ENCODE results near the gene TMEM53.

Gene TMEM53

DNA sequence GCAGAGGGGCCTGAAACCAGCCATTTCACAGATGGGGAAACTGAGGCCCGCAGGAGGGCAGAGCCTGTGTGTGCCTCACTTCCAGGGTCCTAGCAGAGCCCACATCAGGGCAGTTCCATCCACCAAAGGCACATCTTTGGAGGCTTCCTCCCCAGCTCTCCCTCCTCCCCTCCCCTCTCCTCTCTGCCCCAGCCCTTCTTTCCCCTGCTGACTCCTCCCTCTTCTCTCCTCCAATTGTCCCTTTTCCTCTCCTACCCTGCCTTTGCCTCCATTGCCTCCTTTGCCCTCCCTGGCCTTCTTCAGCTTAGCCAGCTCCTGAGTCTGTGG, 56.6 kb downstream of the TMEM53 start:
- no peaks in the 10 kb centered on the region for H3K9me3 ChIP-seq (ENCODE audit: control insufficient read depth in 1 of 2, low read length in 2 of 2)
- peak overlapping the region in 1 of 2 donors; percentile 20 for H3K4me3 ChIP-seq (ENCODE audit: low read depth in 1 of 2, low read length in 2 of 2)
- H3K27me3 ChIP-seq (ENCODE audit: control insufficient read depth in 1 of 2, insufficient read depth in 2 of 2, low read length in 2 of 2), result peaks cover 16 to 24% of the 10 kb centered on the region in 2 donors
- H3K9ac ChIP-seq (ENCODE audit: low read depth in 1 of 2, low read length in 2 of 2), result no peak overlapping the region
- H3K36me3 ChIP-seq (ENCODE audit: control insufficient read depth in 1 of 2, insufficient read depth in 2 of 2, low read length in 2 of 2), result no peaks in the 10 kb centered on the region
- H3K4me1 ChIP-seq (ENCODE audit: control insufficient read depth in 1 of 2, insufficient read depth in 2 of 2, low read length in 2 of 2), result peaks cover 4 to 10% of the 10 kb centered on the region in 2 donors
- no peak overlapping the region for H3K27ac ChIP-seq (ENCODE audit: low read depth, low read length)

DNA sequence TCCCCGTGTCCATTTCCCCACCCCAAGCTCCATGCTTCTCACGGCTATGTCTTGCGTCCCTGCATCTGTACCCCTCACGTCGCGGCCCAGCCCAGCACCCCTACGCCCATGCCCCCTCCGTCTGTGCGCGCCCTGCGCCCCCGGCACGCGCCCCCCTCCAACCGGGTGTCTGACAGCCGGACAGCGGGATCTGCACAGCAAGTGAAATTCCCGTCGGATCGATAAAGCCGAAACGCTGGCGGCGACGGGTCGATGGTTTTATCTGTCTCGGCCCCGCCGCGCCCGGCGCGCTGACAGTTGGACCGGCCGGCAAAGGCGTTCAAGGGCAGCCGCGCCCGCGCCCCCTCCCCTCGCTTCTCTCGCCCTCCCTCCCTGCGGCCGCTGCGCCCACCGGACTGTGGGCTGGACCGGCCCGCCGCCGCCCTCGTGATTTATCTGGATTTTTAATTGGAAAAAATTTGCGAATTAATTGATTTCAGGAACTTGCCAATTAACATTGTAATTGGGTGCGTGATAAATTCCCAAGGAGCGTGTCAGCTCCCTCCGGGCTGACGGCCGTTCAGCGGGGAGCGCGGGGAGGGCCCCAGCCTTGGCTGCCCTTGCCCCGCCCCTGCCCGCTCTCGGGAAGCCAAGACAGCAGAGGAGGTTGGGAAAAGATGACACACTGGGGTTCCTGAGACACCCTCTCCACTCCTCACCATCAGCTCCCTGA, 57.1 kb downstream of the TMEM53 start:
- Histone ChIP-seq H3K9ac (ENCODE audit: low read depth in 1 of 2, low read length in 2 of 2) (no peak overlapping the region), H3K9me3 (ENCODE audit: control insufficient read depth in 1 of 2, low read length in 2 of 2) (no peaks in the 10 kb centered on the region), H3K4me3 (ENCODE audit: low read depth in 1 of 2, low read length in 2 of 2) (peak overlapping the region; percentile 20 to 32), H3K27me3 (ENCODE audit: control insufficient read depth in 1 of 2, insufficient read depth in 2 of 2, low read length in 2 of 2) (peaks cover 16 to 24% of the 10 kb centered on the region in 2 donors), H3K36me3 (ENCODE audit: control insufficient read depth in 1 of 2, insufficient read depth in 2 of 2, low read length in 2 of 2) (no peaks in the 10 kb centered on the region), H3K27ac (ENCODE audit: low read depth, low read length) (no peak overlapping the region), H3K4me1 (ENCODE audit: control insufficient read depth in 1 of 2, insufficient read depth in 2 of 2, low read length in 2 of 2) (peaks cover 4 to 10% of the 10 kb centered on the region in 2 donors)

DNA sequence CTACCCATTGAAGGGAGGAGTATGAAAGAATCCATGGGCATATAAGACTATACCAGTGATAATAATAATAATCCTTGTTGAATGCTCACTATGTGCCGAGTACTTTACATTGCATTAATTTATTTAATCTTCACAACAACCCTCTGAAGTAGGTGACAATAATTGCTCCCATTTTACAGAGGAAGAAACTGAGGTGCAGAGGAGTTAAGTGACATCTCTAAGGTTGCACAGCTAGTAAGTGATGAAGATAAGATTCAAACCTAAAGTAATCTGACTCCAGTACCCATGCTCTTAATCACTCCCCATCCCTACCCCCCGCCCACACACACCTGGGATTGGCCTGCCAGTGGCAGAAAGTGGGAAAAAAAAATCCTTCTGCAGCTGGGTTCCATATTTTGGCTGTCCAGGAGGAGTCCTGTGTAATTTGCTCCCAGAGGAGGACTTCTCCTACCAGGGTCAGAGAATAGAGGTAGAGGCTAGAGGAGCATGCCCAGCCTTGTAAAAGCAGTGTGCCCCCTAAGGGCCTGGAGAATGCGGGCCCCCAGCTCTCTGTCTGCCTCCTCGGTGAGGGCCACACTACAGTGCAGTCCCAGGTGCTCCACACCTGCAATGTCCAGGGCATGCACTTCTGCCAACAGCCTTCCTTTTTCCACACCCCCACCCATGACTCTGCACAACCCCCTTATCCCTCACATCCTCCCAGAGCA, 57.8 kb downstream of the TMEM53 start:
- Histone ChIP-seq H3K36me3 (ENCODE audit: control insufficient read depth in 1 of 2, insufficient read depth in 2 of 2, low read length in 2 of 2) (no peaks in the 10 kb centered on the region), H3K4me3 (ENCODE audit: low read depth in 1 of 2, low read length in 2 of 2) (peak overlapping the region; percentile 19 to 32), H3K27ac (ENCODE audit: low read depth, low read length) (no peak overlapping the region), H3K9me3 (ENCODE audit: control insufficient read depth in 1 of 2, low read length in 2 of 2) (no peaks in the 10 kb centered on the region), H3K27me3 (ENCODE audit: control insufficient read depth in 1 of 2, insufficient read depth in 2 of 2, low read length in 2 of 2) (peaks cover 17 to 24% of the 10 kb centered on the region in 2 donors), H3K9ac (ENCODE audit: low read depth in 1 of 2, low read length in 2 of 2) (no peak overlapping the region), H3K4me1 (ENCODE audit: control insufficient read depth in 1 of 2, insufficient read depth in 2 of 2, low read length in 2 of 2) (peaks cover 4 to 10% of the 10 kb centered on the region in 2 donors)

DNA sequence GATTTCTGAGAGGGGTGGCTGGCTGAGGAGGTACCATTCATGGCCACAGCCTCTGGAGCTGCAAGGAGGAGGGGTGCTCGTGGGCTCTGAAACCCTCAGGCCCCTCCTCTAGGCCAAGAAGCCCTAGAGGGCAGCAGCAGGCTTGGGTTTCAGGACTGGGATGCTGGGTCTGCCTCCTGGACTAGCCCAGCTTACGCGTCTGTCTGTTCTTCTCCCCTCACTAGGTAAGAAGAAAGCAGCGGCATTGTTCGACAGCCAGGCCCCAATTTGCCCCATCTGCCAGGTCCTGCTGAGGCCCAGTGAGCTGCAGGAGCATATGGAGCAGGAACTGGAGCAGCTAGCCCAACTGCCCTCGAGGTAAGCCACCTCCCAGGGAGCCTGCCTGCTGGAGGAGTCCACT, 60.3 kb downstream of the TMEM53 start:
- Histone ChIP-seq H3K36me3 (ENCODE audit: control insufficient read depth in 1 of 2, insufficient read depth in 2 of 2, low read length in 2 of 2) (no peaks in the 10 kb centered on the region), H3K4me3 (ENCODE audit: low read depth in 1 of 2, low read length in 2 of 2) (no peak overlapping the region), H3K9me3 (ENCODE audit: control insufficient read depth in 1 of 2, low read length in 2 of 2) (no peaks in the 10 kb centered on the region), H3K27me3 (ENCODE audit: control insufficient read depth in 1 of 2, insufficient read depth in 2 of 2, low read length in 2 of 2) (peaks cover 20 to 24% of the 10 kb centered on the region in 2 donors), H3K27ac (ENCODE audit: low read depth, low read length) (no peak overlapping the region), H3K9ac (ENCODE audit: low read depth in 1 of 2, low read length in 2 of 2) (no peak overlapping the region), H3K4me1 (ENCODE audit: control insufficient read depth in 1 of 2, insufficient read depth in 2 of 2, low read length in 2 of 2) (peaks cover 4 to 10% of the 10 kb centered on the region in 2 donors)

DNA sequence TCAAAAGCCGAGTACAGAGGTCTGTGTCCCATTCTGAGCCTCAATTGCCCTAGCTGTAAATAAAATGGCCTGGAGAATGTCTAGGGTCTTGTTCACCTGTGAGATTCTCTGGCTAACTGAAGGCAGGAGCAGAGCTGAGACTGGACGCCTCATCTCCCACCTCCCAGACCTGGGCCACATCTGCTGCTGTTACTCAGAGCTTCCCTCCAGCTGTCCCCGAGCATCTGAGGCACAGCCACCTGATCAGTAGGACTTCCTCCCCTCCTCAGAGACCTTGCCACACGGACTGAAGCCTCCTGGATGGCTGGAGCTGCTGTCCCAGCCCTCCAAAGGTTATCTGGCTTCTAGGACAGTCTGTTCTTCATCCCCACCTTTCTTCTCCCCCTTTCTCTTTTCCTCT, 62.4 kb downstream of the TMEM53 start:
- Histone ChIP-seq H3K4me3 (ENCODE audit: low read depth in 1 of 2, low read length in 2 of 2) (no peak overlapping the region), H3K9me3 (ENCODE audit: control insufficient read depth in 1 of 2, low read length in 2 of 2) (no peaks in the 10 kb centered on the region), H3K27me3 (ENCODE audit: control insufficient read depth in 1 of 2, insufficient read depth in 2 of 2, low read length in 2 of 2) (peaks cover 9 to 11% of the 10 kb centered on the region in 2 donors), H3K36me3 (ENCODE audit: control insufficient read depth in 1 of 2, insufficient read depth in 2 of 2, low read length in 2 of 2) (no peaks in the 10 kb centered on the region), H3K4me1 (ENCODE audit: control insufficient read depth in 1 of 2, insufficient read depth in 2 of 2, low read length in 2 of 2) (peaks cover 2 to 4% of the 10 kb centered on the region in 2 donors), H3K9ac (ENCODE audit: low read depth in 1 of 2, low read length in 2 of 2) (no peak overlapping the region), H3K27ac (ENCODE audit: low read depth, low read length) (no peak overlapping the region)

DNA sequence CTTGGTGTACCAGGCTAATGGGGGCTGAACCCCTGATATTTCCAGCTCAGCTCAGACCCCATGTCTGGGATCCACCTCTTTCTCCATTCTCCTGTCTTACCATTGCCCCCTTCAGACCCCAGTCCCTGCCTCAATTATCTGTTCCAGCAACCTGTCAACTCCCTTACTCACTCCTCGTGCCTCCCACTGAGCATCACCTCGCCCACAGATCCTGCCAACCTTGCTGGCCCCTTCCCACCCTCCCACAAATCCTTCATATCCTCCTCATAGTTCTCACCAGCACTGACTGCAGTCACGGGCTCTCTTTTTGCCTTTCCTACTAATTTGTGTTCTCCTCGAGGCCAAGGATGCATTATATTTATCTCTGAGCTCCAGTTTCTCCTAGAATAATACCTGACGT, 62.9 kb downstream of the TMEM53 start:
- no peak overlapping the region for H3K9ac ChIP-seq (ENCODE audit: low read depth in 1 of 2, low read length in 2 of 2)
- no peak overlapping the region for H3K27ac ChIP-seq (ENCODE audit: low read depth, low read length)
- H3K4me3 ChIP-seq (ENCODE audit: low read depth in 1 of 2, low read length in 2 of 2), result no peak overlapping the region
- peaks cover 5 to 7% of the 10 kb centered on the region in 2 donors for H3K27me3 ChIP-seq (ENCODE audit: control insufficient read depth in 1 of 2, insufficient read depth in 2 of 2, low read length in 2 of 2)
- peaks cover 0 to under 1% of the 10 kb centered on the region in 2 donors for H3K4me1 ChIP-seq (ENCODE audit: control insufficient read depth in 1 of 2, insufficient read depth in 2 of 2, low read length in 2 of 2)
- no peaks in the 10 kb centered on the region for H3K9me3 ChIP-seq (ENCODE audit: control insufficient read depth in 1 of 2, low read length in 2 of 2)
- H3K36me3 ChIP-seq (ENCODE audit: control insufficient read depth in 1 of 2, insufficient read depth in 2 of 2, low read length in 2 of 2), result no peaks in the 10 kb centered on the region

DNA sequence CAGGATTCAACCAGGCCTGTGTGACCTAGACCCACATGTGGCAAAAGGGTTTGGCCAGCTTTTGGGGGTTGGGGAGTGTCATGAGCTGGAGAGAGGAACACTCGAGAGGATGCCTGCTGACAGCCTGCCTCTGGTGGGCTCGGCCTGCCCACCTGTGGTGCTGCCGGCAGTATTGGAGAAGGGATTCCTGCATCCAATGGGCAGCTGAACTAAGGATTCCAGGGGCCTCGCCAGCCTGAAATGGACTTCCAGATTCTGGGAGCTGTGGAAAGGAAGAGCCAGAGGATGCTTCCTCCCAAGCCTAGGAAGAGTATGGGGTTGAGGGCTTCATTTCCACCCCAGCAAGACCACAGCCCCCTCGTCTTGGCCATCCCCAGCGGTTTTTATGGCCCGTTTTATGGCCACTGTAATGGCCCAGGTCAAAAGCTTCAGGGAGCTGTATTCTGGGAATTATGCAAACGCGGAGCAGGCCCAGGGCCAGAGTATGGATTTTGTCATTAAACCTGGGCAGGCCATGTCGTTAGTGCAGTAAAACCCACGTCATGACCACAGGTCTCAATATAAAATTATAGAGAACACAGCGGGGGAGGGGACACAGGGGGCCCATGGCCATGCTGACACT, 63.6 kb downstream of the TMEM53 start:
- Histone ChIP-seq H3K36me3 (ENCODE audit: control insufficient read depth in 1 of 2, insufficient read depth in 2 of 2, low read length in 2 of 2) (no peaks in the 10 kb centered on the region), H3K9ac (ENCODE audit: low read depth in 1 of 2, low read length in 2 of 2) (no peak overlapping the region), H3K27ac (ENCODE audit: low read depth, low read length) (no peak overlapping the region), H3K4me1 (ENCODE audit: control insufficient read depth in 1 of 2, insufficient read depth in 2 of 2, low read length in 2 of 2) (no peaks in the 10 kb centered on the region), H3K9me3 (ENCODE audit: control insufficient read depth in 1 of 2, low read length in 2 of 2) (no peaks in the 10 kb centered on the region), H3K27me3 (ENCODE audit: control insufficient read depth in 1 of 2, insufficient read depth in 2 of 2, low read length in 2 of 2) (peaks cover 0 to 3% of the 10 kb centered on the region in 2 donors), H3K4me3 (ENCODE audit: low read depth in 1 of 2, low read length in 2 of 2) (no peak overlapping the region)

DNA sequence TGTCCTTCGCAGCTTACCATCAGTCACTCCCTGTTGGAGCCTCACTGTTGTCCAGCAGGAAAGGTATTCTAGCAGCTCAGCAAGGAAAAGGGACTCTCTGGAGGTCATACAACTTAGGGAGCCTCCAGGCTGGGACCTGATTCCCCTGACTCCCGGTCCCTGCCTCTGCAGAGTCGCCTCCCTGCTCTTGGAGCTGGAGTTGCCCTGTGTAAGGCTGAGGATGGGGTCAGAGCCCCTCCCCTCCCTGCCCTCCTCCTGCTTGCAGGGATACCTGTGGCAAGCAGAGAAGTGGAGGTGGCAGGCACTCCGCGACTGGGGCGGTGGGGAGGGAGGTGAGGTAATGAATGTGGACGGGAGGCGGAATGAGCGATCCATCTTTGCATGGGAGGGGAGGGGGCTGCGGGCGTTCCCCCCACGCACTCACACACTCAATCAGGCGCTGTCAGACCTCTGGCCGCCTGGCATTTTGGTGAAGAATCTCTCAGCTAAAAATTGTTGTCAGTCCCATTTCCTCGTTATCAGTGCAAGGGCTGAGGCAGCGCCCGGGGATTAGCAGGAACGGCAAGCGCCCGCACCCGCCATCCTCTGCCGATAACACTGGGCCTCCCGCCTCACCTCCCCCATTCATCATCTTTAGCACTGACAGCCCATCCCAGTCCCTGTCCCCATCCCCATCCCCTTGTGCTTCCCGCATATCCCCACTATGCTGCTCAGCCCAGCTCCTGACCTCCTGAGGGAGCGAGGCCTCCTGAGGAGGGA, 64.3 kb downstream of the TMEM53 start:
- Histone ChIP-seq H3K9ac (ENCODE audit: low read depth in 1 of 2, low read length in 2 of 2) (no peak overlapping the region), H3K4me3 (ENCODE audit: low read depth in 1 of 2, low read length in 2 of 2) (no peak overlapping the region), H3K36me3 (ENCODE audit: control insufficient read depth in 1 of 2, insufficient read depth in 2 of 2, low read length in 2 of 2) (no peaks in the 10 kb centered on the region), H3K4me1 (ENCODE audit: control insufficient read depth in 1 of 2, insufficient read depth in 2 of 2, low read length in 2 of 2) (no peaks in the 10 kb centered on the region), H3K27me3 (ENCODE audit: control insufficient read depth in 1 of 2, insufficient read depth in 2 of 2, low read length in 2 of 2) (peaks cover 0 to 3% of the 10 kb centered on the region in 2 donors), H3K27ac (ENCODE audit: low read depth, low read length) (no peak overlapping the region), H3K9me3 (ENCODE audit: control insufficient read depth in 1 of 2, low read length in 2 of 2) (no peaks in the 10 kb centered on the region)

DNA sequence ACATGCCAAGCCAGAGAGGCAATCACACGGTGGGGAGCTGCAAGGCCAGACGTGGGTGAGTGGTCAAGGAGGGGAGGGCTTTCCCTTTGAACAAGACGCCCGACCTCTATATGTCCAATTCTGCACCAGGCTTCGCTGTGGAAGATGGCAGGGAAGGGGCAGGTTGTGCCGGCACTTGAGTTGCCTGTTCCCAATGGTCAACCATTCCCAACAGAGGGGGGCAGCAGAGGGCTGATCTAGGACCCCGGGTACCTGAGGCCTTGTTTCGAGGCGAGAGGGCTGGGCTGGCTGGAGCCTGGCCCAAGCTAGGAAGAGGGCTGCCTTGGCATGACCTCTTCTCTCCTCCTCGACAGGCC, 64.9 kb downstream of the TMEM53 start:
- Histone ChIP-seq H3K27ac (ENCODE audit: low read depth, low read length) (no peak overlapping the region), H3K9ac (ENCODE audit: low read depth in 1 of 2, low read length in 2 of 2) (no peak overlapping the region), H3K4me1 (ENCODE audit: control insufficient read depth in 1 of 2, insufficient read depth in 2 of 2, low read length in 2 of 2) (peaks cover 3% of the 10 kb centered on the region in 2 donors), H3K4me3 (ENCODE audit: low read depth in 1 of 2, low read length in 2 of 2) (no peak overlapping the region), H3K36me3 (ENCODE audit: control insufficient read depth in 1 of 2, insufficient read depth in 2 of 2, low read length in 2 of 2) (no peaks in the 10 kb centered on the region), H3K27me3 (ENCODE audit: control insufficient read depth in 1 of 2, insufficient read depth in 2 of 2, low read length in 2 of 2) (peaks cover 0 to 3% of the 10 kb centered on the region in 2 donors), H3K9me3 (ENCODE audit: control insufficient read depth in 1 of 2, low read length in 2 of 2) (no peaks in the 10 kb centered on the region)

DNA sequence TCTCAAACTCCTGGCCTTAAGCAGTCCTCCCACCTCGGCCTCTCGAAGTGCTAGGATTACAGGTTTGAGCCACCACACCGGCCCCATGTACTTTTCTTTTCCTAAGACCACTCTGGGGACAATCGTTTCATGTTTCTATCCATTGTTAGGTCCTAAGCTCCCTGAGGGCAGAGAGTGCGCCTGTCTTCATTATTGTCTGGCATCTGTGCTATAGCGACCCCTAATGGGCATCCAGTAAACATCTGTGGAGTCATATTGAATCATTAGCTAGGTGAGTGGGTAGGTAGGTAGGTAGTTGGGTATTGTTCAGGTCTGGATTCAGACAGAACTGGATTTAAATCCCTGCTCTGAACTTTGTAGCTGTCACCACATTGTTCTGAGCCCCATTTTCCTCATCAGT, 66.1 kb downstream of the TMEM53 start:
- H3K9me3 ChIP-seq (ENCODE audit: control insufficient read depth in 1 of 2, low read length in 2 of 2), result no peaks in the 10 kb centered on the region
- no peaks in the 10 kb centered on the region for H3K36me3 ChIP-seq (ENCODE audit: control insufficient read depth in 1 of 2, insufficient read depth in 2 of 2, low read length in 2 of 2)
- peaks cover 15% of the 10 kb centered on the region in 2 donors for H3K4me1 ChIP-seq (ENCODE audit: control insufficient read depth in 1 of 2, insufficient read depth in 2 of 2, low read length in 2 of 2)
- no peak overlapping the region for H3K4me3 ChIP-seq (ENCODE audit: low read depth in 1 of 2, low read length in 2 of 2)
- H3K27ac ChIP-seq (ENCODE audit: low read depth, low read length), result no peak overlapping the region
- no peak overlapping the region for H3K9ac ChIP-seq (ENCODE audit: low read depth in 1 of 2, low read length in 2 of 2)
- H3K27me3 ChIP-seq (ENCODE audit: control insufficient read depth in 1 of 2, insufficient read depth in 2 of 2, low read length in 2 of 2), result peaks cover 0 to 3% of the 10 kb centered on the region in 2 donors
